Skeletal muscle satellite cell (primary cell): ENCODE measurements around the gene PPP1R3E.
"Not testable (repeated sequence)": the region's sequence is repeated elsewhere in the genome, so short reads cannot be mapped to it uniquely, and the experiment has no call there.

Experiments used
- H3K27me3 ChIP-seq: 2 replicates; pipeline ENCODE4 v1.7.0; 2013; ENCODE audit warnings: low read length; ENCODE audit not compliant: control insufficient read depth, insufficient read depth
- H3K36me3 ChIP-seq: 2 replicates; pipeline ENCODE4 v1.7.0; 2013; ENCODE audit warnings: mild to moderate bottlenecking, control low read depth, low read length; ENCODE audit not compliant: insufficient read depth
- H3K4me1 ChIP-seq: 2 replicates; pipeline ENCODE4 v1.7.0; 2013; ENCODE audit warnings: low read length; ENCODE audit not compliant: control insufficient read depth, insufficient read depth
- H3K4me2 ChIP-seq: 2 replicates; pipeline ENCODE4 v1.7.0; 2013; ENCODE audit warnings: mild to moderate bottlenecking, low read length
- H3K4me3 ChIP-seq: 2 replicates; pipeline ENCODE4 v1.7.0; 2013; ENCODE audit warnings: low read length
- H3K9ac ChIP-seq: 2 replicates; pipeline ENCODE4 v1.7.0; 2013; ENCODE audit warnings: mild to moderate bottlenecking, low read depth, low read length, moderate library complexity
- H3K9me3 ChIP-seq: replicated peaks from 2 replicates; pipeline ENCODE4 v1.7.0; 2013; ENCODE audit warnings: mild to moderate bottlenecking, control low read depth, low read length

PPP1R3E gene

GRCh38 chr14:23286020-23286901, 16.4 kb downstream of the PPP1R3E start, which contains the start of gene HOMEZ:
TSS of gene HOMEZ (minus strand) at chr14:23286132. CDS start at chr14:23285952, 180 bp downstream.
- peak within 1 kb of the TSS; percentile 87 for H3K4me2 ChIP-seq
- peaks cover 18% of the 10 kb centered on the region for H3K4me1 ChIP-seq
- H3K36me3 ChIP-seq = no peaks in the 10 kb centered on the region
- H3K27me3 ChIP-seq = peaks cover 4% of the 10 kb centered on the region
- no peaks in the 10 kb centered on the region for H3K9me3 ChIP-seq
- peak within 1 kb of the TSS; percentile 92 for H3K4me3 ChIP-seq
- peak within 1 kb of the TSS; percentile 87 for H3K9ac ChIP-seq

GRCh38 chr14:23285530-23286019, 17.1 kb downstream of the PPP1R3E start:
- Histone ChIP-seq H3K4me2 (peak overlapping the region; percentile 87), H3K27me3 (peaks cover 4% of the 10 kb centered on the region), H3K4me1 (peaks cover 18% of the 10 kb centered on the region), H3K4me3 (peak overlapping the region; percentile 92), H3K36me3 (no peaks in the 10 kb centered on the region), H3K9me3 (no peaks in the 10 kb centered on the region), H3K9ac (peak overlapping the region; percentile 87)

GRCh38 chr14:23284654-23285529, 17.8 kb downstream of the PPP1R3E start:
- no peaks in the 10 kb centered on the region for H3K36me3 ChIP-seq
- H3K9me3 ChIP-seq = no peaks in the 10 kb centered on the region
- peak overlapping the region; percentile 92 for H3K4me3 ChIP-seq
- peaks cover 18% of the 10 kb centered on the region for H3K4me1 ChIP-seq
- peak overlapping the region; percentile 87 for H3K9ac ChIP-seq
- H3K4me2 ChIP-seq = peak overlapping the region; percentile 87
- peaks cover 4% of the 10 kb centered on the region for H3K27me3 ChIP-seq

GRCh38 chr14:23281247-23281646, 21.4 kb downstream of the PPP1R3E start:
- Histone ChIP-seq H3K4me3 (no peak overlapping the region), H3K9me3 (no peaks in the 10 kb centered on the region), H3K4me2 (no peak overlapping the region), H3K9ac (no peak overlapping the region), H3K36me3 (peaks cover 5% of the 10 kb centered on the region), H3K27me3 (no peaks in the 10 kb centered on the region), H3K4me1 (peaks cover 12% of the 10 kb centered on the region)

GRCh38 chr14:23277928-23278327, 24.7 kb downstream of the PPP1R3E start:
- not testable (repeated sequence) for H3K9me3 ChIP-seq, H3K9ac ChIP-seq, H3K4me3 ChIP-seq, H3K4me2 ChIP-seq, H3K4me1 ChIP-seq, H3K27me3 ChIP-seq
- peaks cover 14% of the 10 kb centered on the region for H3K36me3 ChIP-seq

GRCh38 chr14:23277189-23277588, 25.5 kb downstream of the PPP1R3E start:
- H3K4me1 ChIP-seq = no peaks in the 10 kb centered on the region
- no peak overlapping the region for H3K4me3 ChIP-seq
- peaks cover 14% of the 10 kb centered on the region for H3K36me3 ChIP-seq
- no peaks in the 10 kb centered on the region for H3K9me3 ChIP-seq
- no peak overlapping the region for H3K9ac ChIP-seq
- no peak overlapping the region for H3K4me2 ChIP-seq
- H3K27me3 ChIP-seq = no peaks in the 10 kb centered on the region

- Histone ChIP-seq H3K4me2 (no peak overlapping the region), H3K4me1 (no peaks in the 10 kb centered on the region), H3K9ac (no peak overlapping the region), H3K27me3 (no peaks in the 10 kb centered on the region), H3K4me3 (no peak overlapping the region), H3K9me3 (no peaks in the 10 kb centered on the region), H3K36me3 (peaks cover 14% of the 10 kb centered on the region)
Observed at GRCh38 chr14:23275412-23275811, 27.2 kb downstream of the PPP1R3E start.

GRCh38 chr14:23269193-23269592, 33.5 kb downstream of the PPP1R3E start:
- Histone ChIP-seq H3K4me3 (no peak overlapping the region), H3K4me1 (no peaks in the 10 kb centered on the region)

GRCh38 chr14:23260849-23261248, 41.8 kb downstream of the PPP1R3E start:
- H3K4me1 ChIP-seq, H3K9me3 ChIP-seq, H3K4me2 ChIP-seq, H3K36me3 ChIP-seq, H3K4me3 ChIP-seq, H3K9ac ChIP-seq: not testable (repeated sequence)
- peaks cover 48% of the 10 kb centered on the region for H3K27me3 ChIP-seq

More at GRCh38 chr14:23269193-23269592, 33.5 kb downstream of the PPP1R3E start:
- no peaks in the 10 kb centered on the region for H3K9me3 ChIP-seq
- H3K27me3 ChIP-seq = peaks cover 3% of the 10 kb centered on the region
- no peak overlapping the region for H3K9ac ChIP-seq
- no peak overlapping the region for H3K4me2 ChIP-seq
- H3K36me3 ChIP-seq = no peaks in the 10 kb centered on the region

- H3K4me2 ChIP-seq = no peak overlapping the region
- peaks cover 58% of the 10 kb centered on the region for H3K27me3 ChIP-seq
Observed at GRCh38 chr14:23259426-23259825, 43.2 kb downstream of the PPP1R3E start.

GRCh38 chr14:23258256-23258655, 44.4 kb downstream of the PPP1R3E start:
- Histone ChIP-seq H3K9ac (no peak overlapping the region), H3K9me3 (no peaks in the 10 kb centered on the region), H3K27me3 (peaks cover 53% of the 10 kb centered on the region), H3K4me1 (no peaks in the 10 kb centered on the region), H3K36me3 (no peaks in the 10 kb centered on the region), H3K4me2 (no peak overlapping the region), H3K4me3 (no peak overlapping the region)

More at GRCh38 chr14:23259426-23259825, 43.2 kb downstream of the PPP1R3E start:
- H3K4me3 ChIP-seq = no peak overlapping the region
- H3K4me1 ChIP-seq = no peaks in the 10 kb centered on the region
- no peaks in the 10 kb centered on the region for H3K36me3 ChIP-seq
- H3K9me3 ChIP-seq = no peaks in the 10 kb centered on the region
- H3K9ac ChIP-seq = no peak overlapping the region
